ENCODE measurements around the gene ADIPOQ.
"Not testable (repeated sequence)": the region's sequence is repeated elsewhere in the genome, so short reads cannot be mapped to it uniquely, and the experiment has no call there.

ADIPOQ gene

GRCh38 chr3:186806089-186807055 is 36.1 kb upstream of the ADIPOQ start, which contains the start of gene RFC4 (continued):
- TF ChIP-seq ZNF280D (tag by site-specific recombination; IDR thresholded peaks at IDR 0.05) (peak; percentile 49; the same call in 1 of the 2 replicates), ZBTB17 (tag by site-specific recombination; IDR thresholded peaks at IDR 0.05) (0 out of 2 replicates have a peak, but pooled peaks have one; percentile 25), ZBTB20 (tag by site-specific recombination; IDR thresholded peaks at IDR 0.05) (peak; percentile 41; the same call in 1 of the 2 replicates), RBAK (tag by site-specific recombination; IDR thresholded peaks at IDR 0.05) (no peak)

- peaks cover 13 to 31% of the 10 kb centered on the region in 2 experiments; a peak in 2 of 3 replicates for H3K36me3 ChIP-seq (ENCODE audit: control insufficient read depth in 2 of 2, insufficient read depth in 1 of 2, low read length in 2 of 2)
- CTCF ChIA-PET: interaction anchor here (0.7 to 1.4 kb wide), 2 partner anchors 15 to 1457 kb away, joined by 3 read pairs; no protein-coding TSS in a partner anchor
- TF ChIP-seq SP7 (tag by site-specific recombination; IDR thresholded peaks at IDR 0.05) (0 out of 2 replicates have a peak, but pooled peaks have one; percentile 6), ZBTB1 (tag by site-specific recombination; IDR thresholded peaks at IDR 0.05) (no peak), MYNN (tag by site-specific recombination; IDR thresholded peaks at IDR 0.05; ENCODE audit: borderline replicate concordance) (no peak), YY1 (tag by site-specific recombination; IDR thresholded peaks at IDR 0.05) (no peak), ZNF660 (tag by site-specific recombination; IDR thresholded peaks at IDR 0.05) (peak; percentile 7; the same call in 1 of the 2 replicates)
- no peaks in the 10 kb centered on the region for H3K4me1 ChIP-seq (ENCODE audit: control insufficient read depth, insufficient read depth, low read length)
- H3K4me3 ChIP-seq (ENCODE audit: low read depth, low read length): peak overlapping the region; percentile 95
- H3K9me3 ChIP-seq (ENCODE audit: control insufficient read depth, insufficient read depth, low read depth, low read length): no peaks in the 10 kb centered on the region
- no peak overlapping the region; the same call in 1 of the 2 replicates for H3K27ac ChIP-seq (ENCODE audit: extremely low read depth, low read depth, low read length)
- POLR2A ChIA-PET: interaction anchor here (4.2 kb wide), 1 partner anchor 24 kb away, joined by 35 read pairs; the partner anchor contains the start of gene EIF4A2
These were observed 35.3 kb upstream of the ADIPOQ start for GRCh38 chr3:186807231-186807630.

GRCh38 chr3:186810336-186810996 is 32.0 kb upstream of the ADIPOQ start:
- ChIA-PET CTCF (interaction anchor here (0.8 kb wide), 1 partner anchor 866 kb away, joined by 3 read pairs; no protein-coding TSS in a partner anchor), POLR2A (no interaction called here)
- Histone ChIP-seq H3K4me1 (ENCODE audit: control insufficient read depth, insufficient read depth, low read length) (no peaks in the 10 kb centered on the region), H3K36me3 (ENCODE audit: control insufficient read depth in 2 of 2, insufficient read depth in 1 of 2, low read length in 2 of 2) (no peaks in the 10 kb centered on the region; a peak in 1 of 3 replicates), H3K9me3 (ENCODE audit: control insufficient read depth, insufficient read depth, low read depth, low read length) (no peaks in the 10 kb centered on the region), H3K27ac (ENCODE audit: extremely low read depth, low read depth, low read length) (no peak overlapping the region), H3K4me3 (ENCODE audit: low read depth, low read length) (no peak overlapping the region)
- no peak for TF ChIP-seq GLIS1 (tag by site-specific recombination; IDR thresholded peaks at IDR 0.05)
- 0 out of 2 replicates have a peak, but pooled peaks have one; percentile 18 for TF ChIP-seq EGR2 (tag by site-specific recombination; IDR thresholded peaks at IDR 0.05; ENCODE audit: low read depth)
- 0 out of 2 replicates have a peak, but pooled peaks have one; percentile 45 for TF ChIP-seq REST (tag by site-specific recombination; IDR thresholded peaks at IDR 0.05)

GRCh38 chr3:186811313-186811712 is 31.2 kb upstream of the ADIPOQ start:
- POLR2A ChIA-PET; H3K9me3 ChIP-seq (ENCODE audit: control insufficient read depth, insufficient read depth, low read depth, low read length); H3K27ac ChIP-seq (ENCODE audit: extremely low read depth, low read depth, low read length); H3K36me3 ChIP-seq (ENCODE audit: control insufficient read depth in 2 of 2, insufficient read depth in 1 of 2, low read length in 2 of 2); H3K4me3 ChIP-seq (ENCODE audit: low read depth, low read length); H3K4me1 ChIP-seq (ENCODE audit: control insufficient read depth, insufficient read depth, low read length): not testable (repeated sequence)
- CTCF ChIA-PET: interaction anchor here (1.4 kb wide), 1 partner anchor 10 kb away, joined by 4 read pairs; no protein-coding TSS in a partner anchor

All from HEK293 (cell line).